GM21390 (cell line): Measurements from ENCODE around the gene ANO7.
"Not testable (repeated sequence)": the region's sequence is repeated elsewhere in the genome, so short reads cannot be mapped to it uniquely, and the experiment has no call there.

ENCODE experiments used
- ATAC-seq: cut with Tn5 transposase; IDR thresholded peaks from one replicate; pipeline ENCODE4 v1.9.1; 2021; ENCODE audit not compliant: unreplicated experiment

ANO7 gene

GRCh38 chr2:241189093-241189855 is 797 bp downstream of the ANO7 start:
- ATAC-seq = no peak

- ATAC-seq = no peak
These were observed 1.4 kb downstream of the ANO7 start for GRCh38 chr2:241189856-241190201.

GRCh38 chr2:241190291-241190981 is 2.0 kb downstream of the ANO7 start:
- ATAC-seq = no peak

GRCh38 chr2:241191081-241191480 is 2.6 kb downstream of the ANO7 start:
- ATAC-seq = no peak

GRCh38 chr2:241193271-241193670 is 4.8 kb downstream of the ANO7 start:
- ATAC-seq = no peak

- ATAC-seq = no peak
These were observed 6.3 kb downstream of the ANO7 start for GRCh38 chr2:241194811-241195210.

- ATAC-seq = no peak
These were observed 7.1 kb downstream of the ANO7 start for GRCh38 chr2:241195506-241196130.

- ATAC-seq = not testable (repeated sequence)
These were observed 8.8 kb downstream of the ANO7 start for GRCh38 chr2:241197246-241197645.

- ATAC-seq = no peak
These were observed 9.5 kb downstream of the ANO7 start for GRCh38 chr2:241197947-241198346.

- ATAC-seq = no peak
These were observed 10.2 kb downstream of the ANO7 start for GRCh38 chr2:241198381-241199279.

- no peak for ATAC-seq
These were observed 10.8 kb downstream of the ANO7 start for GRCh38 chr2:241199286-241199685.

GRCh38 chr2:241199897-241200821 is 11.7 kb downstream of the ANO7 start:
- ATAC-seq = no peak

GRCh38 chr2:241200822-241201395 is 12.4 kb downstream of the ANO7 start:
- no peak for ATAC-seq

GRCh38 chr2:241201445-241202267 is 13.2 kb downstream of the ANO7 start:
- no peak for ATAC-seq

GRCh38 chr2:241202268-241202585 is 13.8 kb downstream of the ANO7 start:
- no peak for ATAC-seq

- no peak for ATAC-seq
These were observed 14.2 kb downstream of the ANO7 start for GRCh38 chr2:241202681-241203080.

GRCh38 chr2:241203218-241204009 is 14.9 kb downstream of the ANO7 start:
- ATAC-seq = no peak

GRCh38 chr2:241204010-241204384 is 15.5 kb downstream of the ANO7 start:
- no peak for ATAC-seq
